Gastrocnemius medialis (tissue), 4 donors: ENCODE results near the gene CYP2F1.
"Not testable (repeated sequence)": the region's sequence is repeated elsewhere in the genome, so short reads cannot be mapped to it uniquely, and the experiment has no call there.

ENCODE experiments used
- POLR2A ChIP-seq, 2 donors: fragments of 450-650 bp; IDR thresholded peaks; one replicate each; pipeline ENCODE4 v1.6.1; 2017; ENCODE audit warnings: antibody characterized with exemption in 2 of 2, mild to moderate bottlenecking in 2 of 2, moderate library complexity in 2 of 2
- TF ChIP-seq, protein P1 (sequence below), 5 experiments: fragments of 450-650 bp in 3 of 5; fragments of 200-600 bp in 2 of 5; sonication (generic) in 2 of 5; IDR thresholded peaks in 4 of 5; conservative IDR thresholded peaks in 1 of 5; 1 replicate in 4 of 5; 2 replicates in 1 of 5; pipeline ENCODE4 v1.5.1; 2016 to 2019; ENCODE audit warnings: antibody characterized with exemption in 5 of 5, mild to moderate bottlenecking in 3 of 5, moderate library complexity in 3 of 5

DNA sequence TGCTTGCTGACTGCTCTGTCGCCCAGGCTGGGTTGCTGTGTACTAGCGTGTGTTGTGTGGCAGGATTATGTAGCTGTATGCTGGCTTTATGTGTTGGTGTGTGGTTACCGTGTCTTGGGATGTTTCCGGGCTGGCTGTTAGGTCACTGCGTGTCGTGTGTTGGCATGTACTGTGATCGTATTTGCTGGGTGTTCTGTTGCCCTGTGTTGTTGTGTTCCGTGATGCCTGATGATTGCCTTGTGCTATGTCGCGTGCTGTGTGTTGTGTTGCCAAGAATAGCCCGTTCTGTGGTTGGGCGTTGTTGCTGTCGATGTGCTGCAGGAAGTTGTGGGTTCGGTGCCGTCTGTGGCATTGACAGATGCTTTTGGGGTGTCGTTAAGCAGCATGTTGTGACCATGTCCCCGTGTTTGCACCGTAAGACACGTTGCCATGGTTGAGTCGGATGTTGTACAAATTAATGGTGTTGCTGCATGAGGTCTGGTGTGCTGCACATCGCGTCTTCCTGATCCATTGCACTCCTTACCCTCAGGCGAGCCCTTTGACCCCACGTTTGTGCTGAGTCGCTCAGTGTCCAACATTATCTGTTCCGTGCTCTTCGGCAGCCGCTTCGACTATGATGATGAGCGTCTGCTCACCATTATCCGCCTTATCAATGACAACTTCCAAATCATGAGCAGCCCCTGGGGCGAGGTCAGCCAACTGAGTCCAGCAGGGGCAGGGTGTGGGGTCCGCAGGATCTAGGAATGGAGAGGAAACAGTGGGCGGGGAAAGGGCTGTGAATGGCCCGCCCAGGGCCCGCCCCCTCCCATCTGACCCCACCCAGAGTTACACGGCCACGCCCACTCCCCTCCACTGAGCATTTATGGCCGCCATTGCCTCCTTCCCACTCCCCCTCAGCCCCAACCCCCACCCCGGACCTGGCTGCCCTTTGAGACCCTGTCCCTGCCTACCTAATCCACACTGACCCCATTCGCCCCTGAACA lies 7.0 kb downstream of the CYP2F1 start:
- TF ChIP-seq POLR2A (IDR thresholded peaks at IDR 0.05) = not testable (repeated sequence)
- TF ChIP-seq, protein P1, sequence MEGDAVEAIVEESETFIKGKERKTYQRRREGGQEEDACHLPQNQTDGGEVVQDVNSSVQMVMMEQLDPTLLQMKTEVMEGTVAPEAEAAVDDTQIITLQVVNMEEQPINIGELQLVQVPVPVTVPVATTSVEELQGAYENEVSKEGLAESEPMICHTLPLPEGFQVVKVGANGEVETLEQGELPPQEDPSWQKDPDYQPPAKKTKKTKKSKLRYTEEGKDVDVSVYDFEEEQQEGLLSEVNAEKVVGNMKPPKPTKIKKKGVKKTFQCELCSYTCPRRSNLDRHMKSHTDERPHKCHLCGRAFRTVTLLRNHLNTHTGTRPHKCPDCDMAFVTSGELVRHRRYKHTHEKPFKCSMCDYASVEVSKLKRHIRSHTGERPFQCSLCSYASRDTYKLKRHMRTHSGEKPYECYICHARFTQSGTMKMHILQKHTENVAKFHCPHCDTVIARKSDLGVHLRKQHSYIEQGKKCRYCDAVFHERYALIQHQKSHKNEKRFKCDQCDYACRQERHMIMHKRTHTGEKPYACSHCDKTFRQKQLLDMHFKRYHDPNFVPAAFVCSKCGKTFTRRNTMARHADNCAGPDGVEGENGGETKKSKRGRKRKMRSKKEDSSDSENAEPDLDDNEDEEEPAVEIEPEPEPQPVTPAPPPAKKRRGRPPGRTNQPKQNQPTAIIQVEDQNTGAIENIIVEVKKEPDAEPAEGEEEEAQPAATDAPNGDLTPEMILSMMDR (IDR thresholded peaks at IDR 0.05 in 4 of 5, conservative IDR thresholded peaks at IDR 0.05 in 1 of 5) = not testable (repeated sequence)
